Lung (tissue), 12 donors: ENCODE results near the gene FBXO2. TPM values are rescaled to one million over a fixed set of nuclear protein-coding genes. Genes with fewer than 3 reads are reported as not detected.

Experiments used
- ATAC-seq: fragments of 200-7000 bp; cut with Tn5 transposase; one replicate; pipeline ENCODE4 v1.9.1; 2020; ENCODE audit warnings: moderate number of reproducible peaks; ENCODE audit not compliant: insufficient read depth, low FRiP score
- DNase-seq, 3 donors: peaks; one replicate each; pipeline ENCODE4 v3.0.0-alpha.2; 2013 to 2017
- H3K27ac ChIP-seq, 2 donors: one replicate each; pipeline ENCODE4 v1.5.1; 2013; ENCODE audit warnings: mild to moderate bottlenecking in 2 of 2, moderate library complexity in 2 of 2, control low read depth in 1 of 2, inconsistent platforms in 1 of 2, low read depth in 1 of 2, low read length in 1 of 2
- H3K27me3 ChIP-seq, 3 donors: one replicate each; pipeline ENCODE4 v1.5.1; 2013; ENCODE audit warnings: low read length in 2 of 3; ENCODE audit not compliant: control insufficient read depth in 3 of 3, insufficient read depth in 3 of 3
- H3K36me3 ChIP-seq, 4 donors: one replicate each; pipeline ENCODE4 v1.5.1; 2013; ENCODE audit warnings: low read length in 4 of 4, mild to moderate bottlenecking in 1 of 4, moderate library complexity in 1 of 4; ENCODE audit not compliant: control insufficient read depth in 4 of 4, insufficient read depth in 4 of 4
- H3K4me1 ChIP-seq, 5 donors: one replicate each; pipeline ENCODE4 v1.5.1; 2013; ENCODE audit warnings: low read length in 5 of 5, mild to moderate bottlenecking in 2 of 5, moderate library complexity in 1 of 5; ENCODE audit not compliant: control insufficient read depth in 5 of 5, insufficient read depth in 5 of 5
- H3K4me3 ChIP-seq: one replicate; pipeline ENCODE4 v1.5.1; 2013; ENCODE audit warnings: mild to moderate bottlenecking, control low read depth, moderate library complexity
- H3K9ac ChIP-seq, 2 donors: one replicate each; pipeline ENCODE4 v1.5.1; 2013; ENCODE audit warnings: low read length in 2 of 2, control low read depth in 1 of 2; ENCODE audit not compliant: insufficient read depth in 1 of 2
- H3K9me3 ChIP-seq, 4 donors: one replicate each; pipeline ENCODE4 v1.5.1; 2013; ENCODE audit warnings: low read length in 3 of 4, mild to moderate bottlenecking in 1 of 4, moderate library complexity in 1 of 4; ENCODE audit not compliant: control insufficient read depth in 4 of 4, insufficient read depth in 3 of 4
- CTCF ChIP-seq: IDR thresholded peaks from 2 replicates; pipeline ENCODE4 v1.5.1; 2012; ENCODE audit warnings: mild to moderate bottlenecking; ENCODE audit errors: control extremely low read depth, extremely low read depth
- WGBS, 2 donors: extraction: QIAGEN DNeasy Blood & Tissue Kit; methylation state at CpG; one replicate each; pipeline ENCODE4 v1.1.7; 2013; 5-methylcytosine and 5-hydroxymethylcytosine counted together
- polyA plus RNA-seq, 2 donors: library from polyadenylated mRNA; stranded (reverse); fragments of 200-250 nt; gene quantifications; one replicate each; pipeline ENCODE4 v1.2.1, GENCODE V29; 2013
- total RNA-seq, 2 donors: library from RNA; depleted of rRNA in 1 of 2; stranded (reverse); fragments of >200 nt in 1 of 2; gene quantifications; one replicate each; pipeline ENCODE4 v1.2.1, GENCODE V29; 2014 to 2021
- donor health status: control.
- donor health status: control.
- donor health status: Bipolar disorder and iron deficiency.
- donor health status: healthy.
- donor health status: DM: yes; HTN: yes; CAD: no.

The FBXO2 gene
- total and polyA plus RNA-seq, 4 donors, result 0.20 to 12.5 (median 10.1) TPM

- DNase-seq (no peak), ATAC-seq (no peak)
- TF ChIP-seq CTCF, result no peak
- Histone ChIP-seq H3K4me1 (peaks cover 0 to 24% (median 3%) of the 10 kb centered on the region in 5 donors), H3K27me3 (peaks cover 0 to 30% (median 16%) of the 10 kb centered on the region in 3 donors), H3K4me3 (no peak overlapping the region), H3K27ac (no peak overlapping the region), H3K9me3 (no peaks in the 10 kb centered on the region), H3K9ac (no peak overlapping the region), H3K36me3 (peaks cover 0 to 4% (median 0%) of the 10 kb centered on the region in 4 donors)
- WGBS, 2 donors, result 85 to 94% methylated on average over 11 of the region's 11 CpGs
Observed at GRCh38 chr1:11652203-11652780, 1.9 kb downstream of the FBXO2 start.

GRCh38 chr1:11651017-11651416 lies 3.2 kb downstream of the FBXO2 start:
- no peak overlapping the region for H3K9ac ChIP-seq
- no peak overlapping the region for H3K4me3 ChIP-seq
- no peaks in the 10 kb centered on the region for H3K36me3 ChIP-seq
- TF ChIP-seq CTCF, result no peak
- H3K27ac ChIP-seq, result no peak overlapping the region
- WGBS, 2 donors, result 84 to 93% methylated on average over 4 of the region's 4 CpGs
- H3K9me3 ChIP-seq, result no peaks in the 10 kb centered on the region
- DNase-seq (no peak), ATAC-seq (no peak)
- H3K27me3 ChIP-seq, result peaks cover 0 to 33% (median 16%) of the 10 kb centered on the region in 3 donors
- H3K4me1 ChIP-seq, result peaks cover 0 to 26% (median 3%) of the 10 kb centered on the region in 5 donors

- no peaks in the 10 kb centered on the region for H3K36me3 ChIP-seq
- DNase-seq (peak; percentile 46 to 75 (median 63)), ATAC-seq (peak; percentile 53)
- no peak overlapping the region for H3K9ac ChIP-seq
- peaks cover 0 to 33% (median 16%) of the 10 kb centered on the region in 3 donors for H3K27me3 ChIP-seq
- H3K4me3 ChIP-seq, result no peak overlapping the region
- WGBS, 2 donors, result 8 to 14% methylated on average over 34 to 47 of the region's 47 CpGs
- H3K9me3 ChIP-seq, result no peaks in the 10 kb centered on the region
- TF ChIP-seq CTCF, result peak; percentile 79
- no peak overlapping the region for H3K27ac ChIP-seq
- peaks cover 0 to 21% (median 3%) of the 10 kb centered on the region in 5 donors for H3K4me1 ChIP-seq
Observed at GRCh38 chr1:11650331-11650991, 3.8 kb downstream of the FBXO2 start.
